DMS114 treated with DMSO at 0.1 percent for 48 hours (cell line): ENCODE measurements around the gene MED26.

ENCODE experiments used
- DNase-seq: peaks from one replicate; lab custom pipeline; 2025; ENCODE audit not compliant: unreplicated experiment; lab: John Stamatoyannopoulos, UW

Gene MED26

GRCh38 chr19:16614941-16615340, 13.1 kb downstream of the MED26 start:
- no peak for DNase-seq

- DNase-seq, result no peak
Observed at GRCh38 chr19:16613841-16614240, 14.2 kb downstream of the MED26 start.

GRCh38 chr19:16612636-16613035, 15.4 kb downstream of the MED26 start:
- DNase-seq, result no peak

- no peak for DNase-seq
Observed at GRCh38 chr19:16611121-16611520, 16.9 kb downstream of the MED26 start.

GRCh38 chr19:16609511-16610200, 18.3 kb downstream of the MED26 start:
- DNase-seq, result no peak

- no peak for DNase-seq
Observed at GRCh38 chr19:16608290-16608739, 19.7 kb downstream of the MED26 start.

GRCh38 chr19:16607819-16608218, 20.2 kb downstream of the MED26 start:
- no peak for DNase-seq

GRCh38 chr19:16605553-16605994, 22.4 kb downstream of the MED26 start:
- DNase-seq, result no peak

- no peak for DNase-seq
Observed at GRCh38 chr19:16605115-16605514, 22.9 kb downstream of the MED26 start.

GRCh38 chr19:16604615-16605014, 23.4 kb downstream of the MED26 start:
- DNase-seq, result no peak

GRCh38 chr19:16603090-16603489, 24.9 kb downstream of the MED26 start:
- no peak for DNase-seq

GRCh38 chr19:16601378-16602052, 26.5 kb downstream of the MED26 start:
- no peak for DNase-seq

- no peak for DNase-seq
Observed at GRCh38 chr19:16600824-16601223, 27.2 kb downstream of the MED26 start.

GRCh38 chr19:16599655-16600346, 28.2 kb downstream of the MED26 start:
- no peak for DNase-seq

GRCh38 chr19:16598848-16599247, 29.2 kb downstream of the MED26 start:
- DNase-seq, result no peak

- no peak for DNase-seq
Observed at GRCh38 chr19:16596399-16596798, 31.6 kb downstream of the MED26 start.

GRCh38 chr19:16595097-16595496, 32.9 kb downstream of the MED26 start:
- no peak for DNase-seq

GRCh38 chr19:16594681-16595091, 33.3 kb downstream of the MED26 start:
- no peak for DNase-seq

- no peak for DNase-seq
Observed at GRCh38 chr19:16594131-16594586, 33.8 kb downstream of the MED26 start.

- no peak for DNase-seq
Observed at GRCh38 chr19:16593181-16593580, 34.8 kb downstream of the MED26 start.

- DNase-seq, result no peak
Observed at GRCh38 chr19:16591803-16592556, 36.0 kb downstream of the MED26 start.
